Measurements from ENCODE around the gene EARS2.

GRCh38 chr16:23508589-23509440 lies 48.3 kb downstream of the EARS2 start:
- TF ChIP-seq CTCF (IDR thresholded peaks at IDR 0.05 in 8 of 11, conservative IDR thresholded peaks at IDR 0.05 in 3 of 11) (no peak), POLR2AphosphoS5 (IDR thresholded peaks at IDR 0.05) (no peak), POLR2A (IDR thresholded peaks at IDR 0.05) (no peak)
